Cardiac septum (tissue), 1 donor: ENCODE data around the gene SLC16A7. TPM values are rescaled to one million over a fixed set of nuclear protein-coding genes. Genes with fewer than 3 reads are reported as not detected.

Experiments
- DNase-seq: peaks from one replicate; pipeline ENCODE4 v3.0.0-alpha.2; 2020; ENCODE audit warnings: low spot score
- intact Hi-C: fragments of 100-400 bp; cut with DNase I; formaldehyde crosslinking; loops from one replicate; pipeline ENCODE4 v1.14.0; 2022
- total RNA-seq: library from RNA; stranded (reverse); fragmentation: NEBNext Ultra II Directional; extraction: Animal tissue kit (Norgen Biotek cat#: 25700); gene quantifications from one replicate; pipeline ENCODE4 v1.2.1, GENCODE V29; 2021
- donor health status: DM: no; HTN: no; CAD: no.

The SLC16A7 gene
- total RNA-seq, 1 donor from 2014 or later = 90.1 TPM

GRCh38 chr12:59619461-59620240, 23.8 kb downstream of the SLC16A7 start:
- intact Hi-C loops = no loop called here
- no peak for DNase-seq

GRCh38 chr12:59620326-59620725, 24.5 kb downstream of the SLC16A7 start:
- intact Hi-C loops = no loop called here
- DNase-seq = no peak

GRCh38 chr12:59624732-59625460, 29.1 kb downstream of the SLC16A7 start:
- intact Hi-C loops = no loop called here
- no peak for DNase-seq

GRCh38 chr12:59626382-59626781, 30.6 kb downstream of the SLC16A7 start:
- intact Hi-C loops = no loop called here
- DNase-seq = no peak

- DNase-seq = no peak
- intact Hi-C loops = no loop called here
Observed at GRCh38 chr12:59627582-59627981, 31.8 kb downstream of the SLC16A7 start.

GRCh38 chr12:59629890-59630289, 34.1 kb downstream of the SLC16A7 start:
- no peak for DNase-seq
- intact Hi-C loops = no loop called here

GRCh38 chr12:59632408-59632807, 36.6 kb downstream of the SLC16A7 start:
- intact Hi-C loops = no loop called here

GRCh38 chr12:59634254-59634653, 38.4 kb downstream of the SLC16A7 start:
- intact Hi-C loops = no loop called here
- no peak for DNase-seq

More at GRCh38 chr12:59632408-59632807, 36.6 kb downstream of the SLC16A7 start:
- no peak for DNase-seq

- no peak for DNase-seq
- intact Hi-C loops = no loop called here
Observed at GRCh38 chr12:59636945-59637691, 41.3 kb downstream of the SLC16A7 start.

- no peak for DNase-seq
Observed at GRCh38 chr12:59637692-59638070, 41.9 kb downstream of the SLC16A7 start.

GRCh38 chr12:59643550-59643949, 47.7 kb downstream of the SLC16A7 start:
- DNase-seq = no peak

More at GRCh38 chr12:59637692-59638070, 41.9 kb downstream of the SLC16A7 start:
- intact Hi-C loops = no loop called here

GRCh38 chr12:59645242-59645641, 49.4 kb downstream of the SLC16A7 start:
- intact Hi-C loops = no loop called here
- no peak for DNase-seq

More at GRCh38 chr12:59643550-59643949, 47.7 kb downstream of the SLC16A7 start:
- intact Hi-C loops = no loop called here

- DNase-seq = no peak
- intact Hi-C loops = no loop called here
Observed at GRCh38 chr12:59646636-59647035, 50.8 kb downstream of the SLC16A7 start.

GRCh38 chr12:59649203-59649602, 53.4 kb downstream of the SLC16A7 start:
- DNase-seq = no peak
- intact Hi-C loops = no loop called here

GRCh38 chr12:59650588-59651228, 54.9 kb downstream of the SLC16A7 start:
- intact Hi-C loops = no loop called here
- DNase-seq = no peak

- intact Hi-C loops = no loop called here
- DNase-seq = no peak
Observed at GRCh38 chr12:59651229-59651920, 55.5 kb downstream of the SLC16A7 start.

GRCh38 chr12:59652130-59652529, 56.3 kb downstream of the SLC16A7 start:
- no peak for DNase-seq
- intact Hi-C loops = no loop called here

GRCh38 chr12:59654061-59654460, 58.2 kb downstream of the SLC16A7 start:
- intact Hi-C loops = no loop called here
- no peak for DNase-seq

GRCh38 chr12:59657266-59657665, 61.4 kb downstream of the SLC16A7 start:
- no peak for DNase-seq
- intact Hi-C loops = no loop called here
